HL-60 (cell line): ENCODE data around the gene IGFN1.

Experiments
- DNase-seq, 2 experiments: peaks; one replicate each; pipeline ENCODE4 v3.0.0-alpha.2; 2010 to 2020; ENCODE audit warnings: low read depth in 1 of 2, low spot score in 1 of 2
- H3K27ac ChIP-seq: fragments of 250-450 bp; sonication (Bioruptor Pico); replicated peaks from 2 replicates; pipeline ENCODE4 v1.5.1; 2020; ENCODE audit warnings: mild to moderate bottlenecking, moderate library complexity
- H3K27me3 ChIP-seq: fragments of 250-450 bp; sonication (Bioruptor Pico); 2 replicates; pipeline ENCODE4 v1.5.1; 2021; ENCODE audit warnings: mild to moderate bottlenecking, moderate library complexity; ENCODE audit not compliant: insufficient read depth, poor library complexity, severe bottlenecking
- H3K4me3 ChIP-seq: replicated peaks from 2 replicates; pipeline ENCODE4 v1.5.1; 2011; ENCODE audit warnings: mild to moderate bottlenecking, control low read depth, low read length; ENCODE audit not compliant: insufficient read depth
- GABPA ChIP-seq: IDR thresholded peaks from 2 replicates; pipeline ENCODE4 v1.6.1; 2012; ENCODE audit warnings: low read depth
- POLR2AphosphoS5 ChIP-seq: IDR thresholded peaks from 2 replicates; pipeline ENCODE4 v1.6.1; 2012; ENCODE audit warnings: low read depth
- SPI1 ChIP-seq: IDR thresholded peaks from 2 replicates; pipeline ENCODE4 v1.6.1; 2012; ENCODE audit warnings: low read depth, mild to moderate bottlenecking, borderline replicate concordance
- TF ChIP-seq, protein P1 (sequence below): IDR thresholded peaks from 2 replicates; pipeline ENCODE4 v1.6.1; 2012; ENCODE audit warnings: low read depth; ENCODE audit not compliant: insufficient replicate concordance
- TF ChIP-seq, protein P2 (sequence below): IDR thresholded peaks from one replicate; pipeline ENCODE4 v1.5.1; 2011; ENCODE audit warnings: low read length, control low read depth, inconsistent platforms; ENCODE audit not compliant: insufficient read depth

Gene IGFN1

DNA sequence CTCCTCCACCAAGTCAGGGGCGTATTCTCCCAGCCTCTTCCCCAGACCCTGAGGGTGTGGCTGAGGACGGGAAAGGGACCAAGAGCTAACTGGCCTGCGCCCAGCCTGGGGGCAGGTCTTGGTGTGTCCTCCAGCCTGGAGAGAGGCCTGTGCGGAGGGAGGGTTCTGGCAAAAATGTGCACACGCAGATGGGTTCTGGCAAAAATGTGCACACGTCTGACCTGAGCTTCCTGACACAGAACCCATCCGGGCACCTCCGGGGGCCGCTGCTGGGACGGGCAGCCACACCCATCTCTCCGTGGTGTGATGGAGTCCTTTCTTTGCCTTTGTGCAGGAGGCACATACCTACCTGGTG lies 69.6 kb downstream of the IGFN1 start:
- H3K4me3 ChIP-seq: no peak overlapping the region
- H3K27ac ChIP-seq: no peak overlapping the region
- DNase-seq: no peak
- peaks cover 17% of the 10 kb centered on the region for H3K27me3 ChIP-seq
- no peak for TF ChIP-seq GABPA

DNA sequence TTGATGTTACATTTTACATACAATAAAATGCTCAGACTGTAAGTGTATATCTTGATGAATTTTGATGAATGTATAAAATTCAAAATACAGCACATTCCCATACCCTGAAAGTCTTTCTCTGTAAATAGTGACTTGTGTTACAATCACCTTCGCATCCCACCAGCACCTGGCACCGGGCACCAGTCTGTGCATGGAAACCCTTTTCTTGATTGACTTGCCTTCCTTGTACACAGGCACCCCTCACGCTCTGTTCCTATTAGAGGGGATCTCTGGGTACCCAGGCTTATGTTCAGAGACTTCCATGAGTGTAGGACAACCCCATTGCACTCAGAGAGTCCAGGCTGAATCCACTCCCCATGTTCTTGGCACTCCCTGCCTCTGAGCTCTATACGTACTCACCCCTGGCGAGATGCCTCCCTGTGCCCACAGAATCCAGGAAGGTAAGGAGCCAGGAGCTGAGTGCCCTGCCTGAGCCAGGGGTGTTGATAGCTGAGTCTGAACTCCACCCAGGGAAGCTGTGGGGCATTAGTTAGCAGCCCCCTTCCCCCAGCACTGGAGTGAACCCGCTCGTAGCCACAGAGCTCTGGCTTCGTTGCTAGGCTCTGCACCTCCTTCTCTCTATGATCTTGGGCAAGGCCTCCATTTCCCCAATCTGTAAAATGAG lies 70.2 kb downstream of the IGFN1 start:
- Histone ChIP-seq H3K4me3 (no peak overlapping the region), H3K27me3 (peaks cover 21% of the 10 kb centered on the region), H3K27ac (no peak overlapping the region)
- no peak for DNase-seq
- TF ChIP-seq GABPA: no peak
- TF ChIP-seq, protein P1, sequence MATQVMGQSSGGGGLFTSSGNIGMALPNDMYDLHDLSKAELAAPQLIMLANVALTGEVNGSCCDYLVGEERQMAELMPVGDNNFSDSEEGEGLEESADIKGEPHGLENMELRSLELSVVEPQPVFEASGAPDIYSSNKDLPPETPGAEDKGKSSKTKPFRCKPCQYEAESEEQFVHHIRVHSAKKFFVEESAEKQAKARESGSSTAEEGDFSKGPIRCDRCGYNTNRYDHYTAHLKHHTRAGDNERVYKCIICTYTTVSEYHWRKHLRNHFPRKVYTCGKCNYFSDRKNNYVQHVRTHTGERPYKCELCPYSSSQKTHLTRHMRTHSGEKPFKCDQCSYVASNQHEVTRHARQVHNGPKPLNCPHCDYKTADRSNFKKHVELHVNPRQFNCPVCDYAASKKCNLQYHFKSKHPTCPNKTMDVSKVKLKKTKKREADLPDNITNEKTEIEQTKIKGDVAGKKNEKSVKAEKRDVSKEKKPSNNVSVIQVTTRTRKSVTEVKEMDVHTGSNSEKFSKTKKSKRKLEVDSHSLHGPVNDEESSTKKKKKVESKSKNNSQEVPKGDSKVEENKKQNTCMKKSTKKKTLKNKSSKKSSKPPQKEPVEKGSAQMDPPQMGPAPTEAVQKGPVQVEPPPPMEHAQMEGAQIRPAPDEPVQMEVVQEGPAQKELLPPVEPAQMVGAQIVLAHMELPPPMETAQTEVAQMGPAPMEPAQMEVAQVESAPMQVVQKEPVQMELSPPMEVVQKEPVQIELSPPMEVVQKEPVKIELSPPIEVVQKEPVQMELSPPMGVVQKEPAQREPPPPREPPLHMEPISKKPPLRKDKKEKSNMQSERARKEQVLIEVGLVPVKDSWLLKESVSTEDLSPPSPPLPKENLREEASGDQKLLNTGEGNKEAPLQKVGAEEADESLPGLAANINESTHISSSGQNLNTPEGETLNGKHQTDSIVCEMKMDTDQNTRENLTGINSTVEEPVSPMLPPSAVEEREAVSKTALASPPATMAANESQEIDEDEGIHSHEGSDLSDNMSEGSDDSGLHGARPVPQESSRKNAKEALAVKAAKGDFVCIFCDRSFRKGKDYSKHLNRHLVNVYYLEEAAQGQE: no peak
- TF ChIP-seq SPI1: no peak
- TF ChIP-seq POLR2AphosphoS5: no peak
- TF ChIP-seq, protein P2, sequence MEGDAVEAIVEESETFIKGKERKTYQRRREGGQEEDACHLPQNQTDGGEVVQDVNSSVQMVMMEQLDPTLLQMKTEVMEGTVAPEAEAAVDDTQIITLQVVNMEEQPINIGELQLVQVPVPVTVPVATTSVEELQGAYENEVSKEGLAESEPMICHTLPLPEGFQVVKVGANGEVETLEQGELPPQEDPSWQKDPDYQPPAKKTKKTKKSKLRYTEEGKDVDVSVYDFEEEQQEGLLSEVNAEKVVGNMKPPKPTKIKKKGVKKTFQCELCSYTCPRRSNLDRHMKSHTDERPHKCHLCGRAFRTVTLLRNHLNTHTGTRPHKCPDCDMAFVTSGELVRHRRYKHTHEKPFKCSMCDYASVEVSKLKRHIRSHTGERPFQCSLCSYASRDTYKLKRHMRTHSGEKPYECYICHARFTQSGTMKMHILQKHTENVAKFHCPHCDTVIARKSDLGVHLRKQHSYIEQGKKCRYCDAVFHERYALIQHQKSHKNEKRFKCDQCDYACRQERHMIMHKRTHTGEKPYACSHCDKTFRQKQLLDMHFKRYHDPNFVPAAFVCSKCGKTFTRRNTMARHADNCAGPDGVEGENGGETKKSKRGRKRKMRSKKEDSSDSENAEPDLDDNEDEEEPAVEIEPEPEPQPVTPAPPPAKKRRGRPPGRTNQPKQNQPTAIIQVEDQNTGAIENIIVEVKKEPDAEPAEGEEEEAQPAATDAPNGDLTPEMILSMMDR: no peak

DNA sequence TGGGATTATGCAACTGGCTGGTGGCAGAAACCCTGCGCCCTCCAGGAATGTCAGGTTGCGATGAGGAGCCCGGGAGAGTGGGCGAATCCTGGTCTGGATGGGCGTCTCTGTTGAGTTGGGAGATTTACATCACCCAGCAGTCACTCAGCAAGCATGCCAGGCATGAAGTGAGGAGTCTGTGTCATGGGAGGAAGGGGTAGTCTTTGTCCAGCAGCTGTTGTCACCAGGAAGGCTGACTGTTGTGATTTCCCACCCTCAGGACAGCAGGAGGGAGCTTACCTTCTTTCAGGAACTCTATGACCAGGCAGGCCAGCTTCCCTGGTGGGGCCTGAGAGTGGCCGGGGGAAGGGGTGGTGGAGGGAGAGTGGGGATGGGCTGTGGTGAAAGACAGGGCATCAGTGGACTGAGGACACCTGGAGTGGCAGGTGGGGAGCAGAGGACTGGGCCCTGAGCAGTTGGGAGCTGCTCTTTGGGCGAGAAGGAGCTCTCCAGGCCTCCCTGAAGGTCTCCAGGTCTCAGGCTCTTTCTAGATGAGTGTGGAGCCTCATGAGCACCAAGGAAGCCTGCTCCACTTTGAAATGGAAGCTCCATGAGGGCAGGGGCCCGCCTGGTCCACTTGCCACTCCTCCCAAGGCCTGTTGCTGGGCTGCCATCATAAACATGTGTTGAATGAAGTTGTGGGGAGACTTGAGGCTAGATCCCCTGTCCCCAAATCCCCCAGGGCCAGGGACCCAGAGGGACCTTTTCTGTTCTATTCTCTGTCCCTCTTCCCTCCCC lies 71.3 kb downstream of the IGFN1 start:
- TF ChIP-seq POLR2AphosphoS5 (no peak), SPI1 (no peak), GABPA (no peak)
- TF ChIP-seq, protein P1: no peak
- TF ChIP-seq, protein P2: no peak
- peaks cover 23% of the 10 kb centered on the region for H3K27me3 ChIP-seq
- H3K27ac ChIP-seq: no peak overlapping the region
- DNase-seq: no peak
- no peak overlapping the region for H3K4me3 ChIP-seq

DNA sequence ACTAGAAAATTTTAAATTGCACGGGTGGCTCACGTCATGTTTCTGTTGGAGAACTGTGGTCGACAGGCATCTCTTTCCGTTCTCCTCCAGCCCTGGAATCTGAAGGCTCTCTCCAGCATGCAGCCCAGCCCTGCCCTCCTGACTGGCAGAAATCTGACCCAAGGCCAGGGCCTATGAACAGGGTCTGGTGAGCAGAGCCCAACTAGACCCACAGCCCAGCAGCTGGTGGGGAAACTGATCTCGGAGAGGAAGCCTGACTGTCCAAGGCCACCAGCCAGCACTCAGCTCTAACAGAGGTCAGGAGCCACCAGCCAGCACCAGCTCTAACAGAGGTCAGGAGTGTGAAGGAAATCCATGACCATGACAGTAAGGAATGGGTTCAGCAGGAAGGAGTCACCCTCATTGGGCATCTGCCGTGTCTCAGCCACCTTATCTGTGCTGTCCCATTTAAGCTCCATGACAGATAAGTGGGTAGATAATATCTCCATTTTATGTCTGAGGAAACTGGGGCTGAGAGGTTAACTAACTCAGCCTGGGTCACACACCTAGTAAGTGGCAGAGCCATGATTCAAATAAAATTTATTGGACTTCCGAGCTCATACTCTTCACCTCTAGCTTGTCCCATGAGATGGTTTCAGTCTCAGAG lies 72.5 kb downstream of the IGFN1 start:
- DNase-seq: no peak
- TF ChIP-seq, protein P2: no peak
- TF ChIP-seq POLR2AphosphoS5: no peak
- TF ChIP-seq, protein P1: no peak
- TF ChIP-seq SPI1: no peak
- no peak for TF ChIP-seq GABPA
- no peak overlapping the region for H3K27ac ChIP-seq

More for the DNA sequence above, 72.5 kb downstream of the IGFN1 start:
- Histone ChIP-seq H3K27me3 (peaks cover 23% of the 10 kb centered on the region), H3K4me3 (no peak overlapping the region)
